Pancreas (tissue), 10 donors: Measurements from ENCODE around the gene ANKRD45. TPM values are rescaled to one million over a fixed set of nuclear protein-coding genes. Genes with fewer than 3 reads are reported as not detected.

Source experiments
- ATAC-seq, 4 donors: fragments of 200-7000 bp; cut with Tn5 transposase; one replicate each; pipeline versions ENCODE4 v1.8.0 to v1.9.1; 2020; ENCODE audit warnings: mild to moderate bottlenecking in 4 of 4, moderate library complexity in 4 of 4
- DNase-seq, 6 donors: peaks; one replicate each; pipeline ENCODE4 v3.0.0-alpha.2; 2020
- FAIRE-seq: peaks from 2 replicates; lab custom pipeline; 2012; peaks lifted over from hg19 to GRCh38; lab: Jason Lieb, UNC
- H3K27ac ChIP-seq, 4 donors: fragments of 200-600 bp; sonication (generic); 1 replicate in 3 of 4; 2 replicates in 1 of 4; pipeline versions ENCODE4 v1.5.0 to v1.8.0; 2020
- H3K27me3 ChIP-seq, 4 donors: fragments of 200-600 bp; one replicate each; pipeline ENCODE4 v1.8.0; 2021
- H3K36me3 ChIP-seq, 3 donors: fragments of 200-600 bp; sonication (generic) in 1 of 3; one replicate each; pipeline versions ENCODE4 v1.5.0 to v1.8.0; 2020 to 2021
- H3K4me1 ChIP-seq, 3 donors: fragments of 200-600 bp; one replicate each; pipeline ENCODE4 v1.8.0; 2021
- H3K4me3 ChIP-seq, 4 donors: fragments of 200-600 bp; sonication (generic) in 2 of 4; one replicate each; pipeline versions ENCODE4 v1.5.0 to v1.8.0; 2020 to 2021
- H3K9me3 ChIP-seq, 4 donors: fragments of 200-600 bp; one replicate each; pipeline ENCODE4 v1.8.0; 2021
- WGBS, 2 donors: extraction: QIAGEN DNeasy Blood & Tissue Kit; methylation state at CpG; one replicate each; pipeline ENCODE4 v1.1.7; 2013; 5-methylcytosine and 5-hydroxymethylcytosine counted together
- intact Hi-C, 3 donors: fragments of 100-400 bp; cut with DNase I; formaldehyde crosslinking; loops; one replicate each; pipeline versions ENCODE4 v1.11.1 to v1.14.2; 2022
- polyA plus RNA-seq, 2 donors: library from polyadenylated mRNA; stranded (reverse); fragments of 200-250 nt; gene quantifications; one replicate each; pipeline ENCODE4 v1.2.3, GENCODE V29; 2013
- total RNA-seq, 6 donors: library from RNA; stranded (reverse); fragmentation: NEBNext Ultra II Directional in 4 of 6; extraction: Animal tissue kit (Norgen Biotek cat#: 25700) in 4 of 6; gene quantifications; one replicate each; pipeline versions ENCODE4 v1.2.1 to v1.2.4, GENCODE V29; 2021 to 2023
- TF ChIP-seq, protein P1 (sequence below), 4 donors: fragments of 200-600 bp; sonication (generic) in 3 of 4; IDR thresholded peaks; one replicate each; pipeline versions ENCODE4 v1.5.0 to v1.8.0; 2021; ENCODE audit warnings: antibody characterized with exemption in 4 of 4
- donor health status: healthy with polysubstance abuse.
- donor health status: DM: no; HTN: no; CAD: no; lungs with moderate emphysema.
- donor health status: DM: no; HTN: no; CAD: no.
- donor health status: control.
- donor health status: control.
- donor health status: Bipolar disorder and iron deficiency.
- donor health status: DM: yes; HTN: yes; CAD: no.
- donor health status: DM: no; HTN: no; CAD: no.
- donor health status: DM: no; HTN: no; CAD: no.
- donor health status: DM: yes; HTN: yes; CAD: no.

The ANKRD45 gene
- total and polyA plus RNA-seq, 8 donors: 0.15 to 0.52 (median 0.28) TPM

DNA sequence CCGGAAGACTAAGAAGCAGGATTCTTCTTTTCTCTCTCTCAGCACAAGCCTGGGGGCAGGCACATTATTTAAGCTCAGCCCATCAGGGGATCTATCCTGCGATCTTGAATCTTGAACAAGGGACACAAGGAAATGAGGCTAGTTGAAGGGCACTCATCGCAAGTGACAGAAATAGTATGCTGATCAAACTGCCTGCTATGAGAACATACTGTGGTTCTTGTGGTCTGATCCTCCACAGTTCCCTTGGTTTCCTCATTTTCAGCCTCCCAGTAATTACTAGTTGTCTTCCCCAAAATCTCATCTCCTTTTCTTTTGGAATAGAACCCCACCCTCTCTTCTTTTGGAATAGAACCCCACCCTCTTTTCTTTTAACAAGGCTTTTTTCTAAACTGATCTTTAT lies 6.5 kb downstream of the ANKRD45 start:
- H3K27ac ChIP-seq: no peak overlapping the region
- 81 to 92% methylated on average over 3 of the region's 3 CpGs for WGBS, 2 donors
- no peak for FAIRE-seq
- intact Hi-C loops: no loop called here
- ATAC-seq: no peak
- no peaks in the 10 kb centered on the region for H3K36me3 ChIP-seq
- no peak for DNase-seq
- H3K9me3 ChIP-seq: no peaks in the 10 kb centered on the region
- TF ChIP-seq, protein P1, sequence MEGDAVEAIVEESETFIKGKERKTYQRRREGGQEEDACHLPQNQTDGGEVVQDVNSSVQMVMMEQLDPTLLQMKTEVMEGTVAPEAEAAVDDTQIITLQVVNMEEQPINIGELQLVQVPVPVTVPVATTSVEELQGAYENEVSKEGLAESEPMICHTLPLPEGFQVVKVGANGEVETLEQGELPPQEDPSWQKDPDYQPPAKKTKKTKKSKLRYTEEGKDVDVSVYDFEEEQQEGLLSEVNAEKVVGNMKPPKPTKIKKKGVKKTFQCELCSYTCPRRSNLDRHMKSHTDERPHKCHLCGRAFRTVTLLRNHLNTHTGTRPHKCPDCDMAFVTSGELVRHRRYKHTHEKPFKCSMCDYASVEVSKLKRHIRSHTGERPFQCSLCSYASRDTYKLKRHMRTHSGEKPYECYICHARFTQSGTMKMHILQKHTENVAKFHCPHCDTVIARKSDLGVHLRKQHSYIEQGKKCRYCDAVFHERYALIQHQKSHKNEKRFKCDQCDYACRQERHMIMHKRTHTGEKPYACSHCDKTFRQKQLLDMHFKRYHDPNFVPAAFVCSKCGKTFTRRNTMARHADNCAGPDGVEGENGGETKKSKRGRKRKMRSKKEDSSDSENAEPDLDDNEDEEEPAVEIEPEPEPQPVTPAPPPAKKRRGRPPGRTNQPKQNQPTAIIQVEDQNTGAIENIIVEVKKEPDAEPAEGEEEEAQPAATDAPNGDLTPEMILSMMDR (IDR thresholded peaks at IDR 0.05): no peak
- no peaks in the 10 kb centered on the region for H3K4me1 ChIP-seq
- no peaks in the 10 kb centered on the region for H3K27me3 ChIP-seq
- H3K4me3 ChIP-seq: no peak overlapping the region

DNA sequence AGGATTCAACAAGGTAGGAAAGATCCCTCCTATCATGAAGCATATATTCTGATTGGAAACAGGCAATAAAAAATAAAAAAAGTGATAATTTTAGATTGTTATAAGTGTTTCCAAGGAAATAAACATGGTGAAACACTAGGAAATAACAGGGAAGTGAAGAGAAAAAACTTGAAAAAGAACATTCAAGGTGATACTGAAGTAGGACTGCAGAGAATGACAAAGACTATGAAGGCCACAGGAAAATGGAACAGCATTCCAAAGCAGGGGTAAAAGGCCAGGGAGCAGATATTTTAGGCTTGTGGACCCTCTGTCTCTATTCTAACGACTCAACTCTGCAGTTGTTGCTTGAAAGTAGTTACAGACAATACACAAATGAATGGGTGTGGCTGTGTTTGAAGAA lies 7.9 kb downstream of the ANKRD45 start:
- 19 to 21% methylated on average over 1 of the region's 1 CpG for WGBS, 2 donors
- no peak for ATAC-seq
- no peaks in the 10 kb centered on the region for H3K36me3 ChIP-seq
- intact Hi-C loops: no loop called here
- H3K4me3 ChIP-seq: no peak overlapping the region
- H3K9me3 ChIP-seq: no peaks in the 10 kb centered on the region
- no peak for DNase-seq
- TF ChIP-seq, protein P1 (IDR thresholded peaks at IDR 0.05): no peak
- no peak for FAIRE-seq
- H3K27ac ChIP-seq: no peak overlapping the region
- H3K4me1 ChIP-seq: no peaks in the 10 kb centered on the region
- no peaks in the 10 kb centered on the region for H3K27me3 ChIP-seq

DNA sequence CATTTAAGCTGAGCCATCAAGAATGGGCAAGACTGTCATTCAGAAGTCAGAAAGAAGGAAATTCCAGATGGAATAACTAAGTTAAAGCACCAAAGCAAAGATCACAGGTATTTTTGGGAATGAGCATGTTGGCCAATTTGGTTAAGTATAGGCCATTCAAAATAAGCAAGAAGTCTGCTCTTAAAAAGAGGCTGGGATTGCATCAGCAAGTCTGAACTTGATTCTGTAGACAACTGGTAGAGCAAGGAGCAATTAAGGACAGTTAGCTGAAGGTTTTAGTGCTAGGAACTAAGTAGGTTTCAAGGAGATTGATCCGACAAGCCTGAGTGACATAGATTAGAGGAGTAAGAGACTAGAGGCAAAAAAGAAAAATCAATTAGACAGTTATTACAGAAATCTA lies 8.4 kb downstream of the ANKRD45 start:
- intact Hi-C loops: no loop called here
- Histone ChIP-seq H3K4me3 (no peak overlapping the region), H3K27me3 (no peaks in the 10 kb centered on the region), H3K27ac (no peak overlapping the region), H3K36me3 (no peaks in the 10 kb centered on the region), H3K9me3 (no peaks in the 10 kb centered on the region), H3K4me1 (no peaks in the 10 kb centered on the region)
- DNase-seq: no peak
- no peak for FAIRE-seq
- WGBS, 2 donors: 91 to 95% methylated on average over 1 of the region's 1 CpG
- ATAC-seq: no peak
- TF ChIP-seq, protein P1 (IDR thresholded peaks at IDR 0.05): no peak

DNA sequence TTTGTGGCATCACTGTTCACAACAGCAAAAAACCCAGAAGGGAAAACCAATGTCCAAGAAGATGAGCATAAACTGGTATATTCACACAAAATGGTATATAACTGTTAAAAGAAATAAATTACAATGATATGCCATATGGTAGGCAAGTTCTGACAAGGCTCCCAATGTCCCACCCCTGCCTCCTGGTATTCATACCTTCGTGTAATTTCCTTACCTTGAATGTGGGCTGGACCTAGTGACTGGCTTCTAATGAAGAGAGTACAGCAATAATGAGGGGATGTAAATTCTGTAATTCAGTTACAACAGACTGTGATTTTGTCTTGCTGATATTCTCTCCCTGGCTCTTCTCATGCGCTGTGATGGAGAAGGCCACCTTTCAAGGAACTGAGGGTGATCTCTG lies 9.3 kb downstream of the ANKRD45 start:
- Histone ChIP-seq H3K4me3 (no peak overlapping the region), H3K27ac (no peak overlapping the region), H3K4me1 (no peaks in the 10 kb centered on the region), H3K9me3 (no peaks in the 10 kb centered on the region), H3K27me3 (no peaks in the 10 kb centered on the region), H3K36me3 (no peaks in the 10 kb centered on the region)
- intact Hi-C loops: no loop called here
- no peak for DNase-seq
- no peak for ATAC-seq
- WGBS, 2 donors: 82 to 83% methylated on average over 2 of the region's 2 CpGs
- TF ChIP-seq, protein P1 (IDR thresholded peaks at IDR 0.05): no peak
- FAIRE-seq: no peak

DNA sequence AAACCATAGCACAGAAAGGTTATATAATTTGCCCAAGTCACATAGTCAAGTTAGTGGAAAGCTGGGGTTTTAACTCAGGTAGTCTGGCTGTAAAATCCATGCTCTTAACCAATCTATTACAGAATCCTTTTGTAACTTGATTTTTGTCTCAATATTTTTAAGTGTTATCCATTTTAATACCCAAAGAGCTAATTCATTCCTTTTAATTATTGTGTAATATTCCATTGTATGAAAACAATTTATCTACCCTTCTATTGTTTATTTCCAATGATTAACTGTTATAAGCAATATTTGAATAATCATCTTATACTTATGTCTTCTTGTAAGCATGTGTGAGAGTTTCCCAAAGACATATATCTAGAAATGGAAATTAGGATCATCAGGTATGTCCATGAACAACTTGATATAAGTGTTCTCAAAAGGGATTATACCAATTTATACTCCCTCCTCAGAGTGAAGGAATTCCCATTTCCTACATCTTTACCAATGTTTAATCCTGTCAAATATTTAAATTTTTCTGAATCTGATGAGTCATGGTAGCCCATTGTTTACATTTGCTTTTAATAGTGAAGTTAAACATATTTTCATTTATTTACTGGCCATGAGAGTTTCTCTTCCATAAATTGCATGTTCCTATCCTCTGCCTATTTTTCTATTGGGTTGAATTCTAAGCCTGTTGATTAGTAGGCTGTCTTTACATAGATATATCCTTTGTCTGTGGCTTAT lies 20.6 kb downstream of the ANKRD45 start:
- TF ChIP-seq, protein P1 (IDR thresholded peaks at IDR 0.05): no peak
- DNase-seq (no peak), FAIRE-seq (no peak), ATAC-seq (no peak)
- H3K27ac ChIP-seq: no peak overlapping the region
- no peaks in the 10 kb centered on the region for H3K4me1 ChIP-seq
- H3K36me3 ChIP-seq: no peaks in the 10 kb centered on the region
- H3K4me3 ChIP-seq: no peak overlapping the region
- intact Hi-C loops: no loop called here
- no peaks in the 10 kb centered on the region for H3K9me3 ChIP-seq
- no peaks in the 10 kb centered on the region for H3K27me3 ChIP-seq
